Measurements from ENCODE around the gene BCLAF1. TPM values are rescaled to one million over a fixed set of nuclear protein-coding genes. Genes with fewer than 3 reads are reported as not detected.

BCLAF1 gene
- polyA plus RNA-seq, 1 experiment = 39.1 TPM

GRCh38 chr6:136213853-136214252 lies 75.8 kb downstream of the BCLAF1 start:
- TF ChIP-seq, protein P1, sequence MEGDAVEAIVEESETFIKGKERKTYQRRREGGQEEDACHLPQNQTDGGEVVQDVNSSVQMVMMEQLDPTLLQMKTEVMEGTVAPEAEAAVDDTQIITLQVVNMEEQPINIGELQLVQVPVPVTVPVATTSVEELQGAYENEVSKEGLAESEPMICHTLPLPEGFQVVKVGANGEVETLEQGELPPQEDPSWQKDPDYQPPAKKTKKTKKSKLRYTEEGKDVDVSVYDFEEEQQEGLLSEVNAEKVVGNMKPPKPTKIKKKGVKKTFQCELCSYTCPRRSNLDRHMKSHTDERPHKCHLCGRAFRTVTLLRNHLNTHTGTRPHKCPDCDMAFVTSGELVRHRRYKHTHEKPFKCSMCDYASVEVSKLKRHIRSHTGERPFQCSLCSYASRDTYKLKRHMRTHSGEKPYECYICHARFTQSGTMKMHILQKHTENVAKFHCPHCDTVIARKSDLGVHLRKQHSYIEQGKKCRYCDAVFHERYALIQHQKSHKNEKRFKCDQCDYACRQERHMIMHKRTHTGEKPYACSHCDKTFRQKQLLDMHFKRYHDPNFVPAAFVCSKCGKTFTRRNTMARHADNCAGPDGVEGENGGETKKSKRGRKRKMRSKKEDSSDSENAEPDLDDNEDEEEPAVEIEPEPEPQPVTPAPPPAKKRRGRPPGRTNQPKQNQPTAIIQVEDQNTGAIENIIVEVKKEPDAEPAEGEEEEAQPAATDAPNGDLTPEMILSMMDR (IDR thresholded peaks at IDR 0.05; ENCODE audit: insufficient read depth, low read depth, low read length) = no peak
- no peak for DNase-seq (ENCODE audit: low read depth)
- no peaks in the 10 kb centered on the region for H3K27me3 ChIP-seq (ENCODE audit: control insufficient read depth, insufficient read depth, low read length)
- POLR2A ChIA-PET = no interaction called here
- CTCF ChIA-PET = interaction anchor here (1.5 kb wide), 1 partner anchor 678 kb away, joined by 4 read pairs; no protein-coding TSS in a partner anchor
- H3K4me3 ChIP-seq (ENCODE audit: low read depth, low read length) = no peak overlapping the region
- H3K36me3 ChIP-seq (ENCODE audit: control insufficient read depth, insufficient read depth, low read length) = no peaks in the 10 kb centered on the region

- CTCF ChIA-PET = interaction anchor here (1.5 to 2.2 kb wide), 2 partner anchors 14 to 677 kb away, joined by 4 to 14 read pairs; no protein-coding TSS in a partner anchor
- no peaks in the 10 kb centered on the region for H3K36me3 ChIP-seq (ENCODE audit: control insufficient read depth, insufficient read depth, low read length)
- TF ChIP-seq, protein P1 (IDR thresholded peaks at IDR 0.05; ENCODE audit: insufficient read depth, low read depth, low read length) = no peak
- H3K4me3 ChIP-seq (ENCODE audit: low read depth, low read length) = no peak overlapping the region
- no peaks in the 10 kb centered on the region for H3K27me3 ChIP-seq (ENCODE audit: control insufficient read depth, insufficient read depth, low read length)
- POLR2A ChIA-PET = interaction anchor here (0.7 kb wide), 1 partner anchor 311 kb away, joined by 4 read pairs; no protein-coding TSS in a partner anchor
- no peak for DNase-seq (ENCODE audit: low read depth)
These were observed 76.6 kb downstream of the BCLAF1 start for GRCh38 chr6:136213012-136213539.

GRCh38 chr6:136212608-136213007 lies 77.0 kb downstream of the BCLAF1 start:
- CTCF ChIA-PET = interaction anchor here (1.5 to 2.2 kb wide), 2 partner anchors 14 to 677 kb away, joined by 4 to 14 read pairs; no protein-coding TSS in a partner anchor
- Histone ChIP-seq H3K27me3 (ENCODE audit: control insufficient read depth, insufficient read depth, low read length) (no peaks in the 10 kb centered on the region), H3K36me3 (ENCODE audit: control insufficient read depth, insufficient read depth, low read length) (no peaks in the 10 kb centered on the region), H3K4me3 (ENCODE audit: low read depth, low read length) (no peak overlapping the region)
- no peak for DNase-seq (ENCODE audit: low read depth)
- POLR2A ChIA-PET = interaction anchor here (0.7 kb wide), 1 partner anchor 311 kb away, joined by 4 read pairs; no protein-coding TSS in a partner anchor
- TF ChIP-seq, protein P1 (IDR thresholded peaks at IDR 0.05; ENCODE audit: insufficient read depth, low read depth, low read length) = no peak

- Histone ChIP-seq H3K4me3 (ENCODE audit: low read depth, low read length) (no peak overlapping the region), H3K27me3 (ENCODE audit: control insufficient read depth, insufficient read depth, low read length) (no peaks in the 10 kb centered on the region), H3K36me3 (ENCODE audit: control insufficient read depth, insufficient read depth, low read length) (no peaks in the 10 kb centered on the region)
- no peak for DNase-seq (ENCODE audit: low read depth)
- CTCF ChIA-PET = interaction anchor here (1.5 kb wide), 1 partner anchor 16 kb away, joined by 5 read pairs; no protein-coding TSS in a partner anchor
- POLR2A ChIA-PET = no interaction called here
- TF ChIP-seq, protein P1 (IDR thresholded peaks at IDR 0.05; ENCODE audit: insufficient read depth, low read depth, low read length) = no peak
These were observed 79.1 kb downstream of the BCLAF1 start for GRCh38 chr6:136210398-136211165.

DNA sequence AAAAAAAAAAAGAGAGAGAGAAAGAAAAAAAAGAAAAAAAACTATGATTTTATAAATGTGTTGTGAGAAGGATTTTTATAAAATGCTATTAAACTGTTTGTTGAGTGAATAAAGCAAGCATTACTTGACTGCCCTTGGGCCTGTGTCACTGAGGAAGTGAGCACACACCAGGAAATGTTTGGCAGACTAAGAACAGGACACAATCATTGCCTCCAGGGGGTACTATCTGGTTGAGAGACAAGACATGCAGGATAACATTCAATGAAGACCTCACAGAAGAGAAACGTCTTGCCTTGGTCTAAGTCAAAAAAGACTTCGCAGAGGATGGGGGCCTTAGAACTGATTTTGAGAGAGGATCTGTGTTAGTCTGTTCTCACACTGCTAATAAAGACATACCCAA lies 80.2 kb downstream of the BCLAF1 start:
- ChIA-PET CTCF (interaction anchor here (0.6 kb wide), 1 partner anchor 147 kb away, joined by 3 read pairs; no protein-coding TSS in a partner anchor), POLR2A (no interaction called here)
- no peak for DNase-seq (ENCODE audit: low read depth)
- no peak overlapping the region for H3K4me3 ChIP-seq (ENCODE audit: low read depth, low read length)
- H3K27me3 ChIP-seq (ENCODE audit: control insufficient read depth, insufficient read depth, low read length) = no peaks in the 10 kb centered on the region
- TF ChIP-seq, protein P1 (IDR thresholded peaks at IDR 0.05; ENCODE audit: insufficient read depth, low read depth, low read length) = no peak
- no peaks in the 10 kb centered on the region for H3K36me3 ChIP-seq (ENCODE audit: control insufficient read depth, insufficient read depth, low read length)
